Keratinocyte (primary cell): ENCODE results near the gene FOXK1. TPM values are rescaled to one million over a fixed set of nuclear protein-coding genes. Genes with fewer than 3 reads are reported as not detected.

Experiments used
- DNase-seq: peaks from one replicate; pipeline ENCODE4 v3.0.0-alpha.2; 2011; ENCODE audit warnings: low read depth, missing footprints, low spot score
- FAIRE-seq: peaks from 2 replicates; lab custom pipeline; 2011; peaks lifted over from hg19 to GRCh38; lab: Jason Lieb, UNC
- H2AFZ ChIP-seq: 2 replicates; pipeline ENCODE4 v1.6.0; 2012; ENCODE audit warnings: low read length, control low read depth, inconsistent platforms; ENCODE audit not compliant: control insufficient read depth
- H3K27ac ChIP-seq: 2 replicates; pipeline ENCODE4 v1.5.1; 2011; ENCODE audit warnings: low read length; ENCODE audit not compliant: control insufficient read depth, insufficient read depth
- H3K27me3 ChIP-seq: 3 replicates; pipeline ENCODE4 v1.6.0; 2011; ENCODE audit warnings: low read length; ENCODE audit not compliant: control insufficient read depth, insufficient read depth; ENCODE audit errors: extremely low read depth
- H3K36me3 ChIP-seq, 2 experiments: 2 replicates in 1 of 2; 3 replicates in 1 of 2; pipeline ENCODE4 v1.5.1; 2011; ENCODE audit warnings: low read length in 2 of 2, mild to moderate bottlenecking in 1 of 2; ENCODE audit not compliant: control insufficient read depth in 2 of 2, insufficient read depth in 2 of 2; ENCODE audit errors: extremely low read depth in 1 of 2
- H3K4me1 ChIP-seq: 3 replicates; pipeline ENCODE4 v1.5.1; 2011; ENCODE audit warnings: low read length; ENCODE audit not compliant: control insufficient read depth, insufficient read depth; ENCODE audit errors: extremely low read depth
- H3K4me2 ChIP-seq: 3 replicates; pipeline ENCODE4 v1.6.0; 2011; ENCODE audit warnings: low read depth, low read length; ENCODE audit not compliant: control insufficient read depth, insufficient read depth; ENCODE audit errors: extremely low read depth
- H3K4me3 ChIP-seq, 3 experiments: fragments of 200-600 bp in 1 of 3; sonication (generic) in 1 of 3; 2 replicates in 2 of 3; 3 replicates in 1 of 3; pipeline ENCODE4 v1.5.1; 2011 to 2016; ENCODE audit warnings: low read length in 3 of 3, mild to moderate bottlenecking in 3 of 3, control low read depth in 2 of 3, inconsistent platforms in 1 of 3, low read depth in 1 of 3, mixed read lengths in 1 of 3, mixed run types in 1 of 3, moderate library complexity in 1 of 3; ENCODE audit not compliant: control insufficient read depth in 2 of 3, insufficient read depth in 2 of 3; ENCODE audit errors: extremely low read depth in 1 of 3
- H3K79me2 ChIP-seq: 2 replicates; pipeline ENCODE4 v1.6.0; 2012; ENCODE audit warnings: low read length; ENCODE audit not compliant: control insufficient read depth, insufficient read depth
- H3K9ac ChIP-seq: 3 replicates; pipeline ENCODE4 v1.6.0; 2011; ENCODE audit warnings: low read length; ENCODE audit not compliant: control insufficient read depth, insufficient read depth; ENCODE audit errors: extremely low read depth
- H3K9me1 ChIP-seq: 3 replicates; pipeline ENCODE4 v1.6.0; 2011; ENCODE audit warnings: low read length; ENCODE audit not compliant: control insufficient read depth, insufficient read depth; ENCODE audit errors: extremely low read depth
- H3K9me3 ChIP-seq: 2 replicates; pipeline ENCODE4 v1.5.1; 2012; ENCODE audit warnings: low read depth, low read length; ENCODE audit not compliant: control insufficient read depth
- H4K20me1 ChIP-seq: 3 replicates; pipeline ENCODE4 v1.6.0; 2011; ENCODE audit warnings: low read length; ENCODE audit not compliant: control insufficient read depth, insufficient read depth; ENCODE audit errors: extremely low read depth
- EZH2 ChIP-seq: IDR thresholded peaks from one replicate; pipeline ENCODE4 v1.6.1; 2012; ENCODE audit warnings: inconsistent platforms, mild to moderate bottlenecking, low read length, moderate library complexity
- dilution Hi-C: fragments of 300-500 bp; cut with MboI; formaldehyde crosslinking; loops from one replicate; pipeline ENCODE4 v1.7.0; 2020; ENCODE audit warnings: low sequenced_read_pairs; ENCODE audit not compliant: extremely low pct_ligation_motif_present
- polyA plus RNA-seq, 5 experiments: library from polyadenylated mRNA; depleted of rRNA in 3 of 5; stranded (reverse) in 3 of 5; stranded (forward) in 1 of 5; unstranded in 1 of 5; fragments of >200 nt; gene quantifications; 1 replicate in 1 of 5; 2 replicates in 3 of 5; 3 replicates in 1 of 5; pipeline versions ENCODE4 v1.2.1 to v1.2.3, GENCODE V29; 2011 to 2012; ENCODE audit warnings: missing spikeins in 2 of 5, low read depth in 1 of 5, low replicate concordance in 1 of 5
- TF ChIP-seq, protein P1 (sequence below), 3 experiments: IDR thresholded peaks in 1 of 3; conservative IDR thresholded peaks in 1 of 3; optimal IDR thresholded peaks in 1 of 3; 2 replicates in 2 of 3; 3 replicates in 1 of 3; pipeline versions ENCODE3 to v1.5.1; 2011; ENCODE audit warnings: low read length in 3 of 3, mild to moderate bottlenecking in 3 of 3, moderate library complexity in 2 of 3, control low read depth in 1 of 3, inconsistent platforms in 1 of 3; ENCODE audit not compliant: insufficient read depth in 2 of 3; ENCODE audit errors: extremely low read depth in 1 of 3

FOXK1 gene
- polyA plus RNA-seq, 1 donor (not counting 4 experiments of a cell fraction or from before 2014, with no cell fraction given), result 4.4 TPM

DNA sequence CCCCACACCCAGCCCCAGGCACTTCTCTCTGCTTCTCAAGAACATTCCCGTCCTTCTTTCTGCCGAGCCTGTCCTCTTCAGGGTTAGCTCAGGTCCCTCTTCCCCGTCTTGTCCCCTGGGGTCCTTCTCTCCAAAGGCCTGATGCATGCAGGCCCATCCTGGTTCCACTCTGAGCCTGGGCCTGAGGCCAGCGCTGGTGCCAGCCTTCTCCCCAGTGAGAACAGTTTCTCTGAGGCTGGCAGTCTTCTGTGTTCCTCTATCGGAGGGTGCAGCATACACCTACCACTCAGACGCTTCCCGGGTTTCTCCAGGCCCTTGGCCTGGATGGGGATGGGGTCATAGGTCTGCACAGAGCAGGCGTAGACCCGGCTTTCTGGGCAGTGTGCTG lies 108.0 kb downstream of the FOXK1 start:
- H3K27me3 ChIP-seq, result no peaks in the 10 kb centered on the region
- H3K79me2 ChIP-seq, result no peaks in the 10 kb centered on the region
- dilution Hi-C loops, result no loop called here
- TF ChIP-seq, protein P1, sequence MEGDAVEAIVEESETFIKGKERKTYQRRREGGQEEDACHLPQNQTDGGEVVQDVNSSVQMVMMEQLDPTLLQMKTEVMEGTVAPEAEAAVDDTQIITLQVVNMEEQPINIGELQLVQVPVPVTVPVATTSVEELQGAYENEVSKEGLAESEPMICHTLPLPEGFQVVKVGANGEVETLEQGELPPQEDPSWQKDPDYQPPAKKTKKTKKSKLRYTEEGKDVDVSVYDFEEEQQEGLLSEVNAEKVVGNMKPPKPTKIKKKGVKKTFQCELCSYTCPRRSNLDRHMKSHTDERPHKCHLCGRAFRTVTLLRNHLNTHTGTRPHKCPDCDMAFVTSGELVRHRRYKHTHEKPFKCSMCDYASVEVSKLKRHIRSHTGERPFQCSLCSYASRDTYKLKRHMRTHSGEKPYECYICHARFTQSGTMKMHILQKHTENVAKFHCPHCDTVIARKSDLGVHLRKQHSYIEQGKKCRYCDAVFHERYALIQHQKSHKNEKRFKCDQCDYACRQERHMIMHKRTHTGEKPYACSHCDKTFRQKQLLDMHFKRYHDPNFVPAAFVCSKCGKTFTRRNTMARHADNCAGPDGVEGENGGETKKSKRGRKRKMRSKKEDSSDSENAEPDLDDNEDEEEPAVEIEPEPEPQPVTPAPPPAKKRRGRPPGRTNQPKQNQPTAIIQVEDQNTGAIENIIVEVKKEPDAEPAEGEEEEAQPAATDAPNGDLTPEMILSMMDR (optimal IDR thresholded peaks at IDR 0.05 in 1 of 3, IDR thresholded peaks at IDR 0.05 in 1 of 3, conservative IDR thresholded peaks at IDR 0.05 in 1 of 3; ENCODE audit: extremely low read depth in 1 of 3, insufficient read depth in 2 of 3, low read length in 3 of 3), result no peak
- TF ChIP-seq EZH2, result no peak
- no peak overlapping the region for H3K4me3 ChIP-seq
- no peak overlapping the region for H3K9ac ChIP-seq
- H4K20me1 ChIP-seq, result no peaks in the 10 kb centered on the region
- no peak for DNase-seq
- H3K4me1 ChIP-seq, result no peaks in the 10 kb centered on the region
- H2AFZ ChIP-seq, result no peak overlapping the region
- no peak for FAIRE-seq
- H3K4me2 ChIP-seq, result no peak overlapping the region
- no peak overlapping the region for H3K27ac ChIP-seq
- H3K9me1 ChIP-seq, result no peaks in the 10 kb centered on the region
- no peaks in the 10 kb centered on the region for H3K9me3 ChIP-seq
- H3K36me3 ChIP-seq, result peaks cover 18 to 40% of the 10 kb centered on the region in 2 experiments

DNA sequence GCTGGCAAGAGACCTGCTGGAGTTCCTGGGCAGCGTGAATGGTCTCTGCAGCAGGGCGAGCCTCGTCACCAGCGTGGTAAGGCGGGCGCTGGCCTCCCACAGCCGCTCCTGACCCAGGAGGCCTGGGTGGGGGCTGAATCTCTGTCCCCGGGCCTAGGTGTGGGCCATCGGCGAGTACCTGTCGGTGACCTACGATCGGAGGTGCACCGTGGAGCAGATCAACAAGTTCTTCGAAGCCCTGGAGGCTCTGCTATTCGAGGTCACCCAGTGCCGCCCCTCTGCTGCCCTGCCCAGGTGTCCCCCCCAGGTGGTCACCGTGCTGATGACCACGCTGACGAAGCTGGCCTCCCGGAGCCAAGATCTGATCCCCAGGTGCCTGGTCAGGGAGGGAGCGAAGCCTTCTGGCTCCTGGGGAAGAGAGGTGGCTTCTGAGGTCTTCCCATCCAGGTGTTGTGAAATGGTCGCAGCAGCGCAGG lies 108.5 kb downstream of the FOXK1 start:
- H3K4me2 ChIP-seq, result no peak overlapping the region
- H3K4me3 ChIP-seq, result no peak overlapping the region
- no peaks in the 10 kb centered on the region for H3K27me3 ChIP-seq
- dilution Hi-C loops, result no loop called here
- DNase-seq, result no peak
- H3K9me1 ChIP-seq, result no peaks in the 10 kb centered on the region
- H4K20me1 ChIP-seq, result no peaks in the 10 kb centered on the region
- H3K36me3 ChIP-seq, result peaks cover 18 to 37% of the 10 kb centered on the region in 2 experiments
- H3K79me2 ChIP-seq, result no peaks in the 10 kb centered on the region
- no peak overlapping the region for H3K27ac ChIP-seq
- no peak overlapping the region for H2AFZ ChIP-seq
- no peaks in the 10 kb centered on the region for H3K9me3 ChIP-seq
- FAIRE-seq, result no peak
- no peaks in the 10 kb centered on the region for H3K4me1 ChIP-seq
- TF ChIP-seq, protein P1 (optimal IDR thresholded peaks at IDR 0.05 in 1 of 3, IDR thresholded peaks at IDR 0.05 in 1 of 3, conservative IDR thresholded peaks at IDR 0.05 in 1 of 3; ENCODE audit: extremely low read depth in 1 of 3, insufficient read depth in 2 of 3, low read length in 3 of 3), result no peak
- TF ChIP-seq EZH2, result no peak
- no peak overlapping the region for H3K9ac ChIP-seq
